ENCODE results near the gene BICD1. TPM values are rescaled to one million over a fixed set of nuclear protein-coding genes. Genes with fewer than 3 reads are reported as not detected.

The BICD1 gene
- polyA plus RNA-seq, 2 of the 4 experiments (the other 2 are of a cell fraction), result 13.0 to 24.3 TPM

DNA sequence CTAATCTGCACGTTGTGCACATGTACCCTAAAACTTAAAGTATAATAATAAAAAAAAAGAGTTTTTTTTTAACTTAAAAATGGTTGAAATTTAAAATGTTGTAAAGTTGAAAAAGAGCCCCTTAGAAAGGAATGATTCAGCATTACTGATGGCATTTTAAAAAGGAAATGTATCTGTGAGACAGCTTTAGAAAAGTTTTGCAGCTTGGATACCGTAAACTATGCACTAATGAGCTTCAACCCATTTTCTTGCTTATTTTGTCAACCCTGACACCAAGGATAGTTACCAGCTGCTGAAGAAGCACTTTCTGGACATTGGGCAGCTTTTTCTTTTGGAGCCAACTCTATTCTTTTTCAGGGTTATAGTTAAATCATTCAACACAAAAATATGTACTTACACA, 4.3 kb downstream of the BICD1 start:
- no peak for DNase-seq (ENCODE audit: low read depth in 1 of 2, low spot score in 1 of 2)
- POLR2A ChIA-PET, result no interaction called here
- no peaks in the 10 kb centered on the region for H3K9me3 ChIP-seq
- CTCF ChIA-PET, result no interaction called here
- TF ChIP-seq NR3C1 (IDR thresholded peaks at IDR 0.05) (no peak), MAFK (IDR thresholded peaks at IDR 0.05; ENCODE audit: partially characterized antibody) (peak; percentile 34), RAD21 (conservative IDR thresholded peaks at IDR 0.05 in 1 of 2, IDR thresholded peaks at IDR 0.05 in 1 of 2) (no peak)
- no peak for ATAC-seq
- no peak for FAIRE-seq
- peak overlapping the region; percentile 33 for H3K4me2 ChIP-seq
- peak overlapping the region; percentile 15 to 55; a peak in 2 of 6 replicates for H3K27ac ChIP-seq
- WGBS (ENCODE audit: missing lambda C conversion rate), result 45% methylated on average over 2 of the region's 2 CpGs
- H3K4me1 ChIP-seq, result peaks cover 40% of the 10 kb centered on the region
- H3K4me3 ChIP-seq, result no peak overlapping the region

DNA sequence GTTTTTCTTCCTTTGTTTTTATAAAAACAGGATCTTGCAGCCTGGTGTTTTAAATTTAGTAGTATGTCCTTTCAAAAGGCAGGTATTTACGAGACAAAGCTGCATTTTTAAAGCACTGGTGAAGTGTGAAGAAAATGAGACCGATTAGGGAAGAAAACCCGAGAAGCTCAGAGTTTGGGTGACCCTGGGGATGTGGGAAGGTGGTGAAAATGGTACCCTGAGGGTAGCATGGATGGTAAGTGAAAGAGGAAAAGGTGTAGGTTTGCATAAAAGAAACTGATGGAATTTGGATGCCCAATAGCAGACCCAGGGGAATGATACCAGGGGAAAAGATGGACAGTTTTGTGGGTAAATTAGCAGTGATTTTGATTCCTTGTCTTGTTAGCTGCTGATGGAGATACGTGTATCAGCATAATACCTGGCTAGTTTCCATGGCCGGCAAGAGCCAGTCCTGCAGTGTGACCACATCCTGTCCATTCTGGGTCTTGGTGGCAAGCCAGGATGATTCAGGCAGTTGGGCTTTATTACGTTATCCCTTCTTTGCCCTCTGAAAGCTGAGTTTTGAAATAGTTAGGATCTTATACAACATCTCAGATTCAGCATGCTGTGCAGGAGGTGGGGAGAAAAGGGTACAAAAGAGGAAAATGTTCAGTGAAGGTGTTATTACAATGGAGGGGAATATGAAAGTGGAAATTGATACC, 8.9 kb downstream of the BICD1 start:
- peak; percentile 89 to 91 for DNase-seq (ENCODE audit: low read depth in 1 of 2, low spot score in 1 of 2)
- WGBS (ENCODE audit: missing lambda C conversion rate), result 11% methylated on average over 6 of the region's 6 CpGs
- ChIA-PET POLR2A (interaction anchor here (1.3 to 1.7 kb wide), 2 partner anchors 9 to 10 kb away, joined by 4 to 28 read pairs; partner anchors contain the start of gene BICD1), CTCF (interaction anchor here (0.7 to 1.1 kb wide), 3 partner anchors 9 to 172 kb away, joined by 3 read pairs; partner anchors contain the start of gene BICD1)
- Histone ChIP-seq H3K4me2 (peak overlapping the region; percentile 77), H3K4me1 (peaks cover 45% of the 10 kb centered on the region), H3K4me3 (no peak overlapping the region), H3K27ac (peak overlapping the region; percentile 78 to 86), H3K9me3 (no peaks in the 10 kb centered on the region)
- FAIRE-seq, result peak; percentile 32
- ATAC-seq, result peak; percentile 96 to 98
- TF ChIP-seq NFE2L2 (conservative IDR thresholded peaks at IDR 0.05; ENCODE audit: low read length) (no peak), TFCP2L1 (CRISPR knock-in tag; IDR thresholded peaks at IDR 0.05) (no peak), EHF (CRISPR knock-in tag; IDR thresholded peaks at IDR 0.05) (no peak), MAFK (IDR thresholded peaks at IDR 0.05; ENCODE audit: partially characterized antibody) (peak; percentile 79), CHD4 (IDR thresholded peaks at IDR 0.05; ENCODE audit: borderline replicate concordance) (no peak), BHLHE40 (IDR thresholded peaks at IDR 0.05; ENCODE audit: low read depth, low read length) (no peak), MAZ (IDR thresholded peaks at IDR 0.05; ENCODE audit: borderline replicate concordance, low read depth, low read length) (no peak), HOXA7 (CRISPR knock-in tag; IDR thresholded peaks at IDR 0.05) (no peak), CBX2 (IDR thresholded peaks at IDR 0.05; ENCODE audit: borderline replicate concordance, low read depth) (no peak), HEYL (CRISPR knock-in tag; IDR thresholded peaks at IDR 0.05) (no peak), ZSCAN20 (CRISPR knock-in tag; IDR thresholded peaks at IDR 0.05) (no peak), EP300 (IDR thresholded peaks at IDR 0.05) (peak; percentile 28 to 30; a peak in 2 of 5 replicates), MYC (IDR thresholded peaks at IDR 0.05; ENCODE audit: borderline replicate concordance, low read length) (no peak), SMC3 (IDR thresholded peaks at IDR 0.05) (0 out of 3 replicates have a peak, but pooled peaks have one; percentile 17), HOXB13 (CRISPR knock-in tag; IDR thresholded peaks at IDR 0.05; ENCODE audit: low read depth) (no peak), PHF8 (IDR thresholded peaks at IDR 0.05; ENCODE audit: borderline replicate concordance, low read depth) (no peak), ZFP36 (IDR thresholded peaks at IDR 0.05; ENCODE audit: borderline replicate concordance, partially characterized antibody) (no peak)
- TF ChIP-seq, protein P1, sequence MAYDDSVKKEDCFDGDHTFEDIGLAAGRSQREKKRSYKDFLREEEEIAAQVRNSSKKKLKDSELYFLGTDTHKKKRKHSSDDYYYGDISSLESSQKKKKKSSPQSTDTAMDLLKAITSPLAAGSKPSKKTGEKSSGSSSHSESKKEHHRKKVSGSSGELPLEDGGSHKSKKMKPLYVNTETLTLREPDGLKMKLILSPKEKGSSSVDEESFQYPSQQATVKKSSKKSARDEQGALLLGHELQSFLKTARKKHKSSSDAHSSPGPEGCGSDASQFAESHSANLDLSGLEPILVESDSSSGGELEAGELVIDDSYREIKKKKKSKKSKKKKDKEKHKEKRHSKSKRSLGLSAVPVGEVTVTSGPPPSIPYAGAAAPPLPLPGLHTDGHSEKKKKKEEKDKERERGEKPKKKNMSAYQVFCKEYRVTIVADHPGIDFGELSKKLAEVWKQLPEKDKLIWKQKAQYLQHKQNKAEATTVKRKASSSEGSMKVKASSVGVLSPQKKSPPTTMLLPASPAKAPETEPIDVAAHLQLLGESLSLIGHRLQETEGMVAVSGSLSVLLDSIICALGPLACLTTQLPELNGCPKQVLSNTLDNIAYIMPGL (CRISPR knock-in tag; IDR thresholded peaks at IDR 0.05; ENCODE audit: borderline replicate concordance), result no peak
- TF ChIP-seq, protein P2, sequence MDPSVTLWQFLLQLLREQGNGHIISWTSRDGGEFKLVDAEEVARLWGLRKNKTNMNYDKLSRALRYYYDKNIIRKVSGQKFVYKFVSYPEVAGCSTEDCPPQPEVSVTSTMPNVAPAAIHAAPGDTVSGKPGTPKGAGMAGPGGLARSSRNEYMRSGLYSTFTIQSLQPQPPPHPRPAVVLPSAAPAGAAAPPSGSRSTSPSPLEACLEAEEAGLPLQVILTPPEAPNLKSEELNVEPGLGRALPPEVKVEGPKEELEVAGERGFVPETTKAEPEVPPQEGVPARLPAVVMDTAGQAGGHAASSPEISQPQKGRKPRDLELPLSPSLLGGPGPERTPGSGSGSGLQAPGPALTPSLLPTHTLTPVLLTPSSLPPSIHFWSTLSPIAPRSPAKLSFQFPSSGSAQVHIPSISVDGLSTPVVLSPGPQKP (IDR thresholded peaks at IDR 0.05; ENCODE audit: low read depth, low read length), result no peak
- TF ChIP-seq, protein P3, sequence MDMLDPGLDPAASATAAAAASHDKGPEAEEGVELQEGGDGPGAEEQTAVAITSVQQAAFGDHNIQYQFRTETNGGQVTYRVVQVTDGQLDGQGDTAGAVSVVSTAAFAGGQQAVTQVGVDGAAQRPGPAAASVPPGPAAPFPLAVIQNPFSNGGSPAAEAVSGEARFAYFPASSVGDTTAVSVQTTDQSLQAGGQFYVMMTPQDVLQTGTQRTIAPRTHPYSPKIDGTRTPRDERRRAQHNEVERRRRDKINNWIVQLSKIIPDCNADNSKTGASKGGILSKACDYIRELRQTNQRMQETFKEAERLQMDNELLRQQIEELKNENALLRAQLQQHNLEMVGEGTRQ (IDR thresholded peaks at IDR 0.05), result no peak
- TF ChIP-seq, protein P4, sequence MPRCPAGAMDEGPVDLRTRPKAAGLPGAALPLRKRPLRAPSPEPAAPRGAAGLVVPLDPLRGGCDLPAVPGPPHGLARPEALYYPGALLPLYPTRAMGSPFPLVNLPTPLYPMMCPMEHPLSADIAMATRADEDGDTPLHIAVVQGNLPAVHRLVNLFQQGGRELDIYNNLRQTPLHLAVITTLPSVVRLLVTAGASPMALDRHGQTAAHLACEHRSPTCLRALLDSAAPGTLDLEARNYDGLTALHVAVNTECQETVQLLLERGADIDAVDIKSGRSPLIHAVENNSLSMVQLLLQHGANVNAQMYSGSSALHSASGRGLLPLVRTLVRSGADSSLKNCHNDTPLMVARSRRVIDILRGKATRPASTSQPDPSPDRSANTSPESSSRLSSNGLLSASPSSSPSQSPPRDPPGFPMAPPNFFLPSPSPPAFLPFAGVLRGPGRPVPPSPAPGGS (IDR thresholded peaks at IDR 0.05), result 0 out of 3 replicates have a peak, but pooled peaks have one; percentile 42
- TF ChIP-seq, protein P5, sequence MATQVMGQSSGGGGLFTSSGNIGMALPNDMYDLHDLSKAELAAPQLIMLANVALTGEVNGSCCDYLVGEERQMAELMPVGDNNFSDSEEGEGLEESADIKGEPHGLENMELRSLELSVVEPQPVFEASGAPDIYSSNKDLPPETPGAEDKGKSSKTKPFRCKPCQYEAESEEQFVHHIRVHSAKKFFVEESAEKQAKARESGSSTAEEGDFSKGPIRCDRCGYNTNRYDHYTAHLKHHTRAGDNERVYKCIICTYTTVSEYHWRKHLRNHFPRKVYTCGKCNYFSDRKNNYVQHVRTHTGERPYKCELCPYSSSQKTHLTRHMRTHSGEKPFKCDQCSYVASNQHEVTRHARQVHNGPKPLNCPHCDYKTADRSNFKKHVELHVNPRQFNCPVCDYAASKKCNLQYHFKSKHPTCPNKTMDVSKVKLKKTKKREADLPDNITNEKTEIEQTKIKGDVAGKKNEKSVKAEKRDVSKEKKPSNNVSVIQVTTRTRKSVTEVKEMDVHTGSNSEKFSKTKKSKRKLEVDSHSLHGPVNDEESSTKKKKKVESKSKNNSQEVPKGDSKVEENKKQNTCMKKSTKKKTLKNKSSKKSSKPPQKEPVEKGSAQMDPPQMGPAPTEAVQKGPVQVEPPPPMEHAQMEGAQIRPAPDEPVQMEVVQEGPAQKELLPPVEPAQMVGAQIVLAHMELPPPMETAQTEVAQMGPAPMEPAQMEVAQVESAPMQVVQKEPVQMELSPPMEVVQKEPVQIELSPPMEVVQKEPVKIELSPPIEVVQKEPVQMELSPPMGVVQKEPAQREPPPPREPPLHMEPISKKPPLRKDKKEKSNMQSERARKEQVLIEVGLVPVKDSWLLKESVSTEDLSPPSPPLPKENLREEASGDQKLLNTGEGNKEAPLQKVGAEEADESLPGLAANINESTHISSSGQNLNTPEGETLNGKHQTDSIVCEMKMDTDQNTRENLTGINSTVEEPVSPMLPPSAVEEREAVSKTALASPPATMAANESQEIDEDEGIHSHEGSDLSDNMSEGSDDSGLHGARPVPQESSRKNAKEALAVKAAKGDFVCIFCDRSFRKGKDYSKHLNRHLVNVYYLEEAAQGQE (IDR thresholded peaks at IDR 0.05), result no peak
- TF ChIP-seq, protein P6, sequence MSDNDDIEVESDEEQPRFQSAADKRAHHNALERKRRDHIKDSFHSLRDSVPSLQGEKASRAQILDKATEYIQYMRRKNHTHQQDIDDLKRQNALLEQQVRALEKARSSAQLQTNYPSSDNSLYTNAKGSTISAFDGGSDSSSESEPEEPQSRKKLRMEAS (IDR thresholded peaks at IDR 0.05), result peak; percentile 56
